H1 (cell line): Measurements from ENCODE around the gene KRTAP5-1. TPM values are rescaled to one million over a fixed set of nuclear protein-coding genes. Genes with fewer than 3 reads are reported as not detected.

Experiments
- CTCF ChIA-PET: fragments of 300-600 bp; sonication (Branson Sonifier 250); formaldehyde crosslinking; loops from one replicate; lab custom pipeline; 2021; ENCODE audit not compliant: partially characterized antibody; lab: Charles Lee
- POLR2A ChIA-PET: fragments of 300-600 bp; sonication (Branson Sonifier 250); formaldehyde crosslinking; loops from one replicate; lab custom pipeline; 2021; ENCODE audit warnings: inconsistent platforms; ENCODE audit not compliant: partially characterized antibody; lab: Charles Lee
- DNase-seq, 2 experiments: peaks; one replicate each; pipeline versions ENCODE4 v3.0.0 to v3.0.0-alpha.2; 2010 to 2022; ENCODE audit warnings: low spot score in 2 of 2, low read depth in 1 of 2, mixed read lengths in 1 of 2
- FAIRE-seq: peaks from 2 replicates; lab custom pipeline; 2011; peaks lifted over from hg19 to GRCh38; lab: Jason Lieb, UNC
- H2AFZ ChIP-seq: 2 replicates; pipeline ENCODE4 v1.8.1; 2012; ENCODE audit warnings: low read length, inconsistent platforms
- H2AK5ac ChIP-seq: 2 replicates; pipeline ENCODE4 v1.6.1; 2013; ENCODE audit warnings: low read depth, low read length
- H2BK120ac ChIP-seq: replicated peaks from 2 replicates; pipeline ENCODE3; 2013; ENCODE audit warnings: low read depth, low read length, inconsistent platforms
- H2BK12ac ChIP-seq: 2 replicates; pipeline ENCODE4 v1.6.1; 2013; ENCODE audit warnings: low read depth, low read length
- H2BK15ac ChIP-seq: 2 replicates; pipeline ENCODE4 v1.6.1; 2013; ENCODE audit warnings: low read length
- H2BK20ac ChIP-seq: 2 replicates; pipeline ENCODE4 v1.6.1; 2013; ENCODE audit warnings: low read length
- H2BK5ac ChIP-seq: 2 replicates; pipeline ENCODE4 v1.6.1; 2013; ENCODE audit warnings: low read depth, low read length
- H3K14ac ChIP-seq: 2 replicates; pipeline ENCODE4 v1.6.1; 2013; ENCODE audit warnings: inconsistent platforms; ENCODE audit not compliant: insufficient read length
- H3K18ac ChIP-seq: 2 replicates; pipeline ENCODE4 v1.6.1; 2013; ENCODE audit warnings: low read length; ENCODE audit errors: extremely low read depth
- H3K23ac ChIP-seq: 2 replicates; pipeline ENCODE4 v1.6.1; 2013; ENCODE audit warnings: inconsistent platforms; ENCODE audit not compliant: insufficient read length
- H3K23me2 ChIP-seq: 2 replicates; pipeline ENCODE4 v1.6.1; 2013; ENCODE audit warnings: low read depth, low read length
- H3K27ac ChIP-seq: 2 replicates; pipeline ENCODE4 v1.6.1; 2011; ENCODE audit warnings: low read depth, low read length, inconsistent platforms
- H3K27me3 ChIP-seq, 4 experiments: replicated peaks in 1 of 4; 1 replicate in 1 of 4; 2 replicates in 3 of 4; pipeline versions ENCODE4 v1.6.1 to v1.8.1; 2011 to 2013; ENCODE audit warnings: low read length in 3 of 4, mild to moderate bottlenecking in 3 of 4, inconsistent platforms in 2 of 4, mixed read lengths in 2 of 4, moderate library complexity in 1 of 4; ENCODE audit not compliant: control insufficient read depth in 3 of 4, insufficient read depth in 3 of 4; ENCODE audit errors: extremely low read depth in 1 of 4
- H3K36me3 ChIP-seq, 4 experiments: 2 replicates each; pipeline versions ENCODE4 v1.6.1 to v1.8.1; 2011 to 2013; ENCODE audit warnings: mild to moderate bottlenecking in 4 of 4, low read length in 3 of 4, moderate library complexity in 2 of 4, control low read depth in 1 of 4, inconsistent platforms in 1 of 4; ENCODE audit not compliant: insufficient read depth in 4 of 4, control insufficient read depth in 2 of 4
- H3K4ac ChIP-seq: replicated peaks from 2 replicates; pipeline ENCODE3; 2013; ENCODE audit warnings: low read length, low read depth, mixed read lengths, inconsistent platforms; ENCODE audit not compliant: insufficient read length
- H3K4me1 ChIP-seq, 4 experiments: replicated peaks in 1 of 4; 1 replicate in 1 of 4; 2 replicates in 3 of 4; pipeline versions ENCODE4 v1.6.1 to v1.8.1; 2011 to 2013; ENCODE audit warnings: low read length in 3 of 4, inconsistent platforms in 2 of 4, mixed read lengths in 1 of 4; ENCODE audit not compliant: insufficient read depth in 4 of 4, control insufficient read depth in 3 of 4
- H3K4me2 ChIP-seq, 2 experiments: 2 replicates each; pipeline versions ENCODE4 v1.6.1 to v1.8.1; 2011 to 2013; ENCODE audit warnings: low read depth in 2 of 2, low read length in 2 of 2, control low read depth in 1 of 2, inconsistent platforms in 1 of 2, mild to moderate bottlenecking in 1 of 2; ENCODE audit not compliant: insufficient read depth in 1 of 2
- H3K4me3 ChIP-seq, 4 experiments: fragments of 200-600, 300-600 bp in 1 of 4; sonication (generic), shearing (Covaris generic), sonication (Bioruptor Twin) in 1 of 4; 2 replicates each; pipeline versions ENCODE4 v1.5.1 to v1.8.1; 2011 to 2016; ENCODE audit warnings: low read length in 4 of 4, low read depth in 3 of 4, control low read depth in 2 of 4, inconsistent platforms in 2 of 4, mild to moderate bottlenecking in 2 of 4, mixed read lengths in 1 of 4, moderate library complexity in 1 of 4; ENCODE audit not compliant: insufficient read depth in 2 of 4; ENCODE audit errors: extremely low read depth in 1 of 4
- H3K56ac ChIP-seq: replicated peaks from 2 replicates; pipeline ENCODE3; 2013; ENCODE audit warnings: low read depth, mild to moderate bottlenecking, mixed read lengths, low read length, inconsistent platforms; ENCODE audit not compliant: insufficient read length
- H3K79me1 ChIP-seq: 2 replicates; pipeline ENCODE4 v1.6.1; 2013; ENCODE audit warnings: low read depth, low read length, control low read depth
- H3K79me2 ChIP-seq, 2 experiments: 2 replicates each; pipeline versions ENCODE4 v1.6.1 to v1.8.1; 2012 to 2013; ENCODE audit warnings: low read length in 2 of 2, mild to moderate bottlenecking in 2 of 2, inconsistent platforms in 1 of 2; ENCODE audit not compliant: insufficient read depth in 2 of 2, control insufficient read depth in 1 of 2
- H3K9ac ChIP-seq, 4 experiments: replicated peaks in 1 of 4; 1 replicate in 1 of 4; 2 replicates in 3 of 4; pipeline versions ENCODE4 v1.6.1 to v1.8.1; 2011 to 2013; ENCODE audit warnings: low read depth in 3 of 4, low read length in 3 of 4, control low read depth in 2 of 4, mild to moderate bottlenecking in 2 of 4, moderate library complexity in 2 of 4, inconsistent platforms in 1 of 4; ENCODE audit errors: extremely low read depth in 1 of 4
- H3K9me3 ChIP-seq, 2 experiments: 2 replicates each; pipeline versions ENCODE4 v1.6.1 to v1.8.1; 2012 to 2013; ENCODE audit warnings: mild to moderate bottlenecking in 2 of 2, moderate library complexity in 2 of 2, control low read depth in 1 of 2, inconsistent platforms in 1 of 2, low read depth in 1 of 2, low read length in 1 of 2, mixed read lengths in 1 of 2; ENCODE audit not compliant: insufficient read depth in 2 of 2
- H4K20me1 ChIP-seq, 2 experiments: replicated peaks in 1 of 2; 2 replicates each; pipeline versions ENCODE3 to v1.8.1; 2011 to 2013; ENCODE audit warnings: inconsistent platforms in 2 of 2, low read length in 2 of 2, mild to moderate bottlenecking in 1 of 2; ENCODE audit not compliant: insufficient read depth in 2 of 2, control insufficient read depth in 1 of 2
- H4K5ac ChIP-seq: 2 replicates; pipeline ENCODE4 v1.6.1; 2013; ENCODE audit warnings: low read length, low read depth, mixed read lengths, inconsistent platforms; ENCODE audit not compliant: insufficient read length
- H4K8ac ChIP-seq: 2 replicates; pipeline ENCODE4 v1.8.0; 2013; ENCODE audit warnings: mild to moderate bottlenecking, moderate library complexity, low read length, inconsistent platforms; ENCODE audit not compliant: insufficient read depth; ENCODE audit errors: extremely low read depth
- H4K91ac ChIP-seq: replicated peaks from 2 replicates; pipeline ENCODE3; 2013; ENCODE audit warnings: low read length, mixed read lengths, inconsistent platforms; ENCODE audit not compliant: insufficient read length
- ATF2 ChIP-seq: IDR thresholded peaks from 2 replicates; pipeline ENCODE4 v1.6.1; 2012; ENCODE audit warnings: low read length, inconsistent platforms
- BACH1 ChIP-seq: IDR thresholded peaks from 2 replicates; pipeline ENCODE4 v1.6.1; 2012; ENCODE audit warnings: low read length, improper control_type of control experiment
- CTCF ChIP-seq, 3 experiments: IDR thresholded peaks; 1 replicate in 2 of 3; 2 replicates in 1 of 3; pipeline versions ENCODE4 v1.5.1 to v1.6.1; 2011; ENCODE audit warnings: low read length in 3 of 3, mild to moderate bottlenecking in 3 of 3, inconsistent platforms in 2 of 3, low read depth in 1 of 3, moderate library complexity in 1 of 3; ENCODE audit not compliant: insufficient read depth in 1 of 3; ENCODE audit errors: control extremely low read depth in 1 of 3
- EGR1 ChIP-seq: IDR thresholded peaks from 2 replicates; pipeline ENCODE4 v1.6.1; 2011; ENCODE audit warnings: low read depth, low read length, borderline replicate concordance
- GTF2F1 ChIP-seq: IDR thresholded peaks from 2 replicates; pipeline ENCODE4 v1.6.1; 2012; ENCODE audit warnings: low read depth, low read length, improper control_type of control experiment, borderline replicate concordance
- NRF1 ChIP-seq: IDR thresholded peaks from 2 replicates; pipeline ENCODE4 v1.6.1; 2011; ENCODE audit warnings: mild to moderate bottlenecking, low read depth, low read length, improper control_type of control experiment
- POLR2AphosphoS5 ChIP-seq: IDR thresholded peaks from 2 replicates; pipeline ENCODE4 v1.6.1; 2011; ENCODE audit warnings: low read depth, low read length
- SAP30 ChIP-seq: fragments of 300-600 bp; sonication (generic); IDR thresholded peaks from 2 replicates; pipeline ENCODE4 v1.7.1; 2012; ENCODE audit warnings: low read length, moderate library complexity, mild to moderate bottlenecking, inconsistent platforms; ENCODE audit not compliant: insufficient read depth, insufficient replicate concordance
- SP4 ChIP-seq: IDR thresholded peaks from 2 replicates; pipeline ENCODE4 v1.6.1; 2012; ENCODE audit warnings: low read length, inconsistent platforms
- WGBS, 2 experiments: shearing (Covaris generic) in 1 of 2; methylation state at CpG; one replicate each; pipeline versions ENCODE4 v1.1.6 to v1.1.7; 2013 to 2015; ENCODE audit warnings: low lambda C conversion rate in 2 of 2, mixed read lengths in 2 of 2, inconsistent platforms in 1 of 2, low coverage in 1 of 2, missing lambda C conversion rate in 1 of 2; ENCODE audit not compliant: insufficient replicate concordance in 2 of 2, insufficient coverage in 1 of 2, insufficient read length in 1 of 2; ENCODE audit errors: extremely low coverage in 1 of 2, missing lambda C conversion rate in 1 of 2; 5-methylcytosine and 5-hydroxymethylcytosine counted together
- polyA plus RNA-seq, 7 experiments: library from polyadenylated mRNA; depleted of rRNA in 3 of 7; stranded (reverse) in 5 of 7; unstranded in 2 of 7; fragments of >200 nt in 5 of 7; fragments of 200-250 nt in 2 of 7; gene quantifications; 1 replicate in 5 of 7; 2 replicates in 1 of 7; 4 replicates in 1 of 7; pipeline versions ENCODE4 v1.2.1 to v1.2.3, GENCODE V29; 2011 to 2013; ENCODE audit warnings: missing spikeins in 2 of 7, mixed read lengths in 2 of 7
- total RNA-seq: library from RNA; stranded (reverse); fragmentation: NEBNext Ultra II Directional; extraction: Animal tissue kit (Norgen Biotek cat#: 25700); gene quantifications from 2 replicates; pipeline ENCODE4 v1.2.1, GENCODE V29; 2021

The KRTAP5-1 gene
- total and polyA plus RNA-seq, 2 of the 8 experiments (the other 6 are each of a cell fraction or from before 2014, with no cell fraction given), result not detected

- DNase-seq, result no peak
- Histone ChIP-seq H3K27ac (no peak overlapping the region), H2BK120ac (no peak overlapping the region), H2BK20ac (no peak overlapping the region), H3K27me3 (peaks cover 0 to 4% (median 0%) of the 10 kb centered on the region in 4 experiments; a peak in 1 of 7 replicates), H2BK15ac (no peak overlapping the region), H4K8ac (no peak overlapping the region), H2AFZ (no peak overlapping the region), H4K5ac (no peak overlapping the region), H3K4me1 (peaks cover 2 to 13% (median 5%) of the 10 kb centered on the region in 4 experiments), H2AK5ac (no peak overlapping the region), H3K56ac (no peak overlapping the region), H2BK5ac (no peak overlapping the region), H3K4me3 (no peak overlapping the region), H3K9me3 (peaks cover 0 to 4% of the 10 kb centered on the region in 2 experiments; a peak in 1 of 4 replicates), H4K91ac (no peak overlapping the region), H3K23me2 (peaks cover 2% of the 10 kb centered on the region; the same call in 1 of the 2 replicates), H3K79me2 (no peaks in the 10 kb centered on the region), H3K4ac (no peak overlapping the region), H3K79me1 (no peaks in the 10 kb centered on the region), H2BK12ac (no peak overlapping the region), H3K4me2 (no peak overlapping the region), H3K36me3 (no peaks in the 10 kb centered on the region), H4K20me1 (peaks cover 0 to 2% of the 10 kb centered on the region in 2 experiments), H3K14ac (no peak overlapping the region), H3K23ac (no peak overlapping the region), H3K9ac (no peak overlapping the region), H3K18ac (no peak overlapping the region)
- FAIRE-seq, result no peak
- POLR2A ChIA-PET, result interaction anchor here (0.6 kb wide), 1 partner anchor 153 kb away, joined by 3 read pairs; no protein-coding TSS in a partner anchor
- CTCF ChIA-PET, result interaction anchor here (1.3 to 7.7 kb wide), 6 partner anchors 22 to 52 kb away, joined by 3 to 95 read pairs (median 24); partner anchors contain the start of gene KRTAP5-5
- 76% methylated on average over 6 of the region's 6 CpGs; no CpG with 5 or more reads in 1 of the 2 experiments for WGBS, 2 experiments
- TF ChIP-seq CTCF (IDR thresholded peaks at IDR 0.05; ENCODE audit: control extremely low read depth in 1 of 3, insufficient read depth in 1 of 3, low read depth in 1 of 3, low read length in 3 of 3), result no peak
- TF ChIP-seq EGR1, result no peak
- TF ChIP-seq POLR2AphosphoS5, result no peak
- no peak for TF ChIP-seq SP4
- no peak for TF ChIP-seq GTF2F1
- no peak for TF ChIP-seq NRF1
- TF ChIP-seq SAP30, result no peak
- no peak for TF ChIP-seq BACH1
- TF ChIP-seq ATF2, result no peak
Observed at GRCh38 chr11:1598816-1599215, 13.7 kb upstream of the KRTAP5-1 start.
